Islet of Langerhans (tissue), 1 donor: ENCODE measurements around the gene MERTK.
"Not testable (repeated sequence)": the region's sequence is repeated elsewhere in the genome, so short reads cannot be mapped to it uniquely, and the experiment has no call there.

Source experiments
- FAIRE-seq: peaks from one replicate; lab custom pipeline; 2011; peaks lifted over from hg19 to GRCh38; lab: Jason Lieb, UNC

Gene MERTK

DNA sequence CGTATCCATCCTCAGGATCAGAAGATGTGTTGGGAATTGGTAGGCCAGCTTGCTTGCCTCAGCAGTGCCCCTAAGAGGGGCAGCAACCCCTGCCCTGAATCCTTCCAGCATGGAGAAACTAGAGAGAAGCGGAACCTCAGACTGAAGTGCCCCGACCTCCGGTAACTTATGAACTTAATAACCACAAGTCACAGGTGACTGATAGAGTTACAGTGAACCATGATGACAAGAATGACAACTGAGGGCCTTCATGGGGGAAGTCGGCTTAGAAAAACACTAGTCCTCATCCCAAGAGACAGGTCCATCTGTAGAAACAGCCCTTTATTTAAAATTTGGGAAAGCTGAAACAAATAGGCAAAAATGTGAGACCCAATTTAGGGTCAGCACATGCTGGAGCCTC lies 114.1 kb downstream of the MERTK start:
- no peak for FAIRE-seq

DNA sequence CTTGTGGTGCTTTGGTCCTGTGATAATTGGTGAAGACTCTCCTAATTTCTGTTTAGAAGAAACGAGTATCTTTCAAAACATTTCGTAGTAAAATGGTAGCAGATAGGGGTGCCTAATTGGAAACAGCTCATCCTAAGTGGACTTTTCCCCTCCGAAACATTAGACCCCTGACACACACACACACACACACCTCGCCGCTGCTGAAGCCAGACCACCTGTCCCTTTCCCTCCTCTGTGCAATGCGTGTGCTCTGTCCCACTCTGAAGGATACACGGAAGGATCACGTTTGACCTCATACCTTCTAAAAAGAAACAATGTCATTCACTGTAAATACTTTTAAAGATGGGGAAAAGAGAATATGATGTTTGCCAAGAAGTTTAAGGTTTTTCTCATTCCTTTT lies 120.4 kb downstream of the MERTK start:
- no peak for FAIRE-seq

DNA sequence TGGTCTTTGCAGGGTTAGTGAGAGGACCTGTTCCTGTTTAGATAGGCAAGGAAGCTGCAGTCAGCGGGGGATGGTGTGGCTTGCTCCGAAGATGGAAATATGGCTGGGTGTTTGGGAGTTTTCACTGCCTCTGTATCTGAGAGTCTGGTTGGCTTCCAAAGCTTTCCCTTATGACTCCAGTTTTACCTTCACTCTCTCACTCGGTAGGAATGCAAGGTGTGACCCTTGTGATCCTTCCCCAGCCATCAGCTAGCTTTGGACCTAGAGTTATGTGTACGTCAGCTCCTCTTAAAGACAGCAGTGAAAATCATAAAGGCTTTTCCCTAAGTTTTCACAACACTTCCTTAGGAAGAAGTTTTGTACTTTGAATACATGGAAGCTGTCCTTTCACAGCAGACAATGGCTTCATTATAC lies 121.2 kb downstream of the MERTK start:
- FAIRE-seq: no peak

DNA sequence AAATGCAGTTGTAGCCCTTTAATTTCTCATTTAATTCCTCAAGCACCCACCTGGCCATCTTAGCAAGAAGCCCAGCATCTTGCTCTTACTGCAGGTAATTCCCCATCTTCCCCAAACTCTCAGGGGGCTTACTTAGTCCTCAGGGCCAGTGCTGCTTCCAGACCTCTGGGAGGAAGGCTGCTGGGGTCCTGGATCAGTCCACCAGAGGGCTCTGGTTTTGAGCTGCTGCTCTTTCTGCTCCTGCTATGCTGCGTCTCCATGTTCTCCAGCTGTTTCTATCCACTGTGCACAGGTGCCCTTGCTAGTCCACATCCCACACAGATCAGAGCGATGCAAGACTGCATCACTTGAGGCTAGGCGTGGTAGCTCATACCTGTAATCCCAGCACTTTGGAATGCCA lies 122.2 kb downstream of the MERTK start:
- no peak for FAIRE-seq

DNA sequence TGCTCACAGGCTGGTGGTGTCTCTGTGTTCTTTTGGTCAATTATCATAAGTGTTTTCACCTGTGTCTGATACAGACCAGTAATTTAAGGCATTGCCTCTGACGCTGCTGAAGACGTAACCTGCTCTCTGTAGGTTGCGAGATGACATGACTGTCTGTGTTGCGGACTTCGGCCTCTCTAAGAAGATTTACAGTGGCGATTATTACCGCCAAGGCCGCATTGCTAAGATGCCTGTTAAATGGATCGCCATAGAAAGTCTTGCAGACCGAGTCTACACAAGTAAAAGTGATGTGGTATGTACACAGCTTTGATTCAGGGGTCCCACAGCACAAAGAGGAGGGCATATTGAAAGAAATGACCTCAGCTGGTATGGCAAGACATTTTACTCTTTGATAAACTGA lies 122.9 kb downstream of the MERTK start:
- FAIRE-seq: no peak

DNA sequence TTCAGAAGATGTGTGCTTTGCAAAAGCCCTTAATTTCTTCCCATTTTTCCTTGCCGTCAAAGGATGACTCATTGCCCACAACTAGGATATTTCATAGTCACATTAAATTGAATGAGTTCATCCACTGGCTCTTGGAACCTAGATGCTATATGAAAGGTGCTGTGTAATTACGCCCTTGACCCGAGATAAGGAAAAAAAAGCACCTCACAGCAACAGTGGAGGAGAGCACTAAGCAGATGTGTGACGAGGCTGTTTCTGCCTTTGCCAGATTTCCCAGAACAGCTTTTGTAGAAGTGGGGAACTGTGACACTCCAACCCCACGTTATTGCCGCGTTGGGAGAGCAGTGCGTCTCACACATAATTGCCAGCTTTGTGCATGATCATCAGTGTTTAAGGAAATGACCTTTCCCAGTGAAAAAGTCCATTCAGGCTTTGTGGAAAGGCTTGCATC lies 123.4 kb downstream of the MERTK start:
- FAIRE-seq: no peak

DNA sequence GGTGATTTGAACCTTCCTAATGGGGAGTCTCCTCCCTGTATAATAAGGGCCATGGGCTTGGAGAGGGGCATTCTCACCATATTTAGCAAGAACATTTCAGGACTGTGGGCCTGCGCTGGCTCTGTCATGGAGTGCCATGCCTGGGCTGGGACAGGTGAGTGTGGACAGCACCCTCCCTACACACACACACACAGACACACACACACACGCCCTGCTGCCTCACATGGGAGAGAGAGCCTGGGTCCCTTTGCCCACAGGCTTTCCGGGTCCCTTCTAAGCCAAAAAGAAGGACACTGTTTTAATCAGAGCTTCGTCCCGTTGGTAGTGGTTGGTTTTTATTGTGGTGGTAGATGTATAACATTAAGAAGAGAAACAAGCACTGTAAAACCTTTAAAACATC lies 125.3 kb downstream of the MERTK start:
- no peak for FAIRE-seq

DNA sequence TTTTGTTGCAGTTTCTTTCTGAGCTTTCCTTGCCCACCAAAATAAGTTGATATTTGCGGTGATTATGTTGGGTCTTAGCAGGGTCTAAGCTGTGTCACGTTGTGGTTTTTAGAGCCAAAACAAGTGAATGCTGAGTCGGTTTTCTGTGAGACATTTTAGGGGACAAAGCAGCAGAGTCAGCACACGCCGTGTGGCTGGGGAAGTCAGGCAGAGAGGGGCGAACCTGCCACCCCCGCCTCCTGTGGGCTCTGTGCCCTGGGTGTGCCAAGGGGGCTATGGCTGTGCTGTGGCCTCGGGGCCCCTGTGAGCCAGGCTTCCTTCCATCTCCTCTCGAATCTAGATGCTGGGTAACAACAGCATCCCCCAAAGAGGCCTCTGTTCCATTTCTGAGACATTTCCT lies 125.8 kb downstream of the MERTK start:
- no peak for FAIRE-seq

DNA sequence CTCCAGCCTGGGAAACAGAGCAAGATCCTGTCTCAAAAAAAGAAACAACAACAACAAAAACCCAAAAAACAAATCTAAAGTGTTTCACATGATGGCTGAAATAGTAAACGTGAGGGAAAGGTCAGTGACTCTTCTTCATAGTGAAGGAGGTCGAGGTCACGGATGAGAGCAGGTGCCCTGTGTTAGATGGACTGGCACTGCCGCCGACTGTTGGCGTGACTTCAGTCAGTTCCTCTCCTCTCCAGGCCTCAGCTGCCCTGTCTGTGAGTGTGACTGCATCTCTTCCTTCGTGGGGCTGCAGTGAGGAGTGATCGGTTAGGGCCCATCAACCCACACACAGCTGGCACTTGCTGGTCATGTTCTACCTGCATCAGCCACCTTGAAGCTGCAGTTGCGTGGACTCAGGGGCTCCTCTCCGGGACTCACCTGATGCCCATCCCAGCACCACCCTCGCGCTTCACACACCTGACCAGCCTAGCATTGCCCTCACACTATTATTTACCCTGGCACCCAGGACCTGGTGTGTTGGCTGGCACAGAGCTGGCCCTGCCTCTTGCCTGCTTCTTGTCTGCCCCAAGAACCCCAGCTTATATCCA lies 126.6 kb downstream of the MERTK start:
- no peak for FAIRE-seq

DNA sequence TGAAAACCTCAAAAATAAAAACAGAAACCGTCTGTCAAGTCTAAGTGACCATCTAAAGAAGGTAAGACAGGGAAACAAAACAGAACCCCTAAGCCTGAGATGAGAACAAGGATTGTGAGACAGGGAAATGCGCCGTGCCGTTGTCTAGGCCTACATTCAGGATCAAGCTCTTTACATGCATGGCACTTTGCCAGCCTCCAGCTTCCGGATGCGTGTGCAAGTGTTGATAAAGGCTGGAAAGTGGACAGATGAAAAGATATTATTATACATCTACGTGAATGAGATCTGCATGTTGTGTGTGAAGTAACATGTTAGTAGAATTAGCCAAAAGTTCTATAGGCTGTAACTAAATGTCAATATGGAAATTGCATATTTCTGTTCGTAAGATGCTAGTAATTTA lies 128.1 kb downstream of the MERTK start:
- FAIRE-seq: no peak

DNA sequence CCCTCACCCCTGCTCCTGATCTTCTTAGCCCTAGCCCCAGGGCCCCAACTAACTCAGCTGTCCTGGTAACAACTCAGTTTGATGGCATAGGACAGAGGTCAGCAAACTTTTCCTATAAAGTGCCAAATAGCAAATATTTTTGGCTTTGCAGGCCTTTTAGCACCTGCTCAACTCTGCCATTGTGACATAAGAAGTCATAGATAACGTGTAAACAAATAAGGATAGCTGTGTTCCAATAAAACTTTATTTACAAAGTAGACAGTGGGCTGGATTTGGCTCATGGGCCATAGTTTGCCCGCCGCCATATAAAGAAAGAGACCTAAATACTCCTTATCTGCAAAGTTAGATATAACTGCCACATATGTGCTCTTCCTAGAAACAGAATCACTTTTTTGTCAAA lies 129.4 kb downstream of the MERTK start:
- no peak for FAIRE-seq

DNA sequence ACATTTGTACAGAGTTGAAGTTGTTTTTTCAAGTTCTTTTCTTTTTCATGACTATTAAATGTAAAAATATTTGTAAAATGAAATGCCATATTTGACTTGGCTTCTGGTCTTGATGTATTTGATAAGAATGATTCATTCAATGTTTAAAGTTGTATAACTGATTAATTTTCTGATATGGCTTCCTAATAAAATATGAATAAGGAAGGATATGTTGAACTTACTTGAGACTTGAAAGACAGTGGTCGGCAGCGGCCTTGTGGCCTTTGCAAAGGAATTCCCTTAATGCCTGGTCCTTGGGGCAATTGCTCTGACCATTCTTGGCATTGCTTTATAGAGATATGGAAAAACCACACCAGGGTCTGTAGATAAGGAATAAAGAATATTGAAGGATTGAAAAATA lies 130.8 kb downstream of the MERTK start:
- no peak for FAIRE-seq

DNA sequence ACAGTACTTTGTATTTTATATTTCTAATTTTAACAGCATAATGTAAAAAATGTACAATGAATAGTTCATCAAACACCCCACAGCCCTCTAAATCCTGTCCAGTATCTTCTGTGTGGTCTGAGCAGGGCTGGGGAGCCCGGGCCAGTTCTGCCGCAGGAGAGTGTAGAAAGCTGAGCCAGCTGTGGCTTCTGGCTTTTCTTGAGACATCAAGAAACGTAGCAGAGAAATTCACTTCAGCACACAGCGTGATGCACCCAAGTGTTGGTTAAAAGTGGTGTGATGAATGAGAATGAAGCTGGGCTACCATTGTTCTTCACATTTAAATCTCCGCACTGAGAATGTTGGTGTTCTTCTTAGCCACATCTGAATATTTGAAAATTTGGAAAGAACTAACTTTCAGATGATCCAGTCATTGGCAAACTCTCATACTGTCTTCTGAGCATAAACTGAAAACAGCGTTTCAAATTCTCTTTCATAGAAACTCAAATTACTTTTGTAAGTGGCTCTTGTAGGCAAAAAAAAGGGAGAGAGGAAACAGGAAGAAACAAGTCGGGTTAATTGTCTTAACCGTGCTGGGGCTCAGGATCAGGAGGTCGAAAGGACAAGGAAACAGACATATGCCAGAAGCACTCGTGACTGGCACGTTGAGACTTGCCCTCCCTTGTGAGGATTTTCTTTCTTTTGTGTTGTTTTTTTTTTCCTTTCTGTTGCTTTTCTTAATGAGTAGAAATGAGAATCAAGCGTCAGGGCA lies 133.2 kb downstream of the MERTK start:
- no peak for FAIRE-seq

DNA sequence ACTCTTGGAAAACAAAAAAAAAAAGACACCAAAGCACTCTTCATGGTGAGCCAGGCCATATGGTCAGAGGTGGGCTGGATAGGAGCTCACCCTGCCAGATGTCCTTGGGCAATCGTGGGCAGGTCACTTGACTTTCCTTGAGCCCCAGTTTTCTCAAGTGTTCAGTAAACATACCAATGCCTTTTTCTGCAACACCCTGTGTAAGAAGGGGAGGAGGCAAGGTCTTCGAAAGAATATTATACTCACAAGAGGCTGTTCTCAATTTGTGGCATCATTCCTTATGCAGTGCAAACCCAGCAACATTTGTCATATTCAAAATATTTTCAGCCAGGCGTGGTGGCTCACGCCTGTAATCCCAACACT lies 133.8 kb downstream of the MERTK start:
- no peak for FAIRE-seq

DNA sequence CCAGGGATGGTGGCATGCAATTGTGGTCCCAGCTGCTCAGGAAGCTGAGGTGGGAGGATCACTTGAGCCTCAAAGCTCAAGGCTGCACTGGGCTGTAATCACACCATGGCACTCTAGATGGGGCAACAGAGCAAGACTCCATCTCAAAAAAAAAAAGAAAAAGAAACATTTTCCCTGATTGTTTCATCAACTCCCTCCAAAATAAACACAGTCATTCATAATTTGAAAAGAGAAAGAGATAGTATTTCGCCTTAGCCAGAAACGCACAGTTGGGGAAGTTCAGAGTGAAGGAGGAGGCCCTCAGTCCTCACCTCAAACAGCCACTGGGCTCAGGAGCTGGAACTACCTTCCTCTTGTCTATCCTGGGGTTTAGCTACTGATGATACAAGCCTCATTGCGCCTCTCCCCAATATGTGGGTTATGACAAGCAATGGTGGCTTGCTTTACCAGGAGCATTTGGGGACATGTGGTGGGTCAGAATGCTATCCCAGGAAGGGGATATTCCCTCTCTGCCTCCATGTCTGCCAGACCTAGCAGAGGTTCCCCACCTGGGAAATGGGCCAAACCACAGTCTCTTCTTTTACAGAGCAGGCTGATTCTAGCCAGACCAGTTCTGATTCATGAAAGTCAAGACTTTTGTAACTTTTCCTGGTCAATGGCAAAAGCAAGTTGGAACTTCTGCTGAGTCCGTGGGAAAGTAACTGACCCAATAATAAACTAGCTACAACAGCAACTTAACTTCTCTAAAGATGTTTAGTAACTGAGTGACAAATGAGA lies 134.5 kb downstream of the MERTK start:
- no peak for FAIRE-seq

DNA sequence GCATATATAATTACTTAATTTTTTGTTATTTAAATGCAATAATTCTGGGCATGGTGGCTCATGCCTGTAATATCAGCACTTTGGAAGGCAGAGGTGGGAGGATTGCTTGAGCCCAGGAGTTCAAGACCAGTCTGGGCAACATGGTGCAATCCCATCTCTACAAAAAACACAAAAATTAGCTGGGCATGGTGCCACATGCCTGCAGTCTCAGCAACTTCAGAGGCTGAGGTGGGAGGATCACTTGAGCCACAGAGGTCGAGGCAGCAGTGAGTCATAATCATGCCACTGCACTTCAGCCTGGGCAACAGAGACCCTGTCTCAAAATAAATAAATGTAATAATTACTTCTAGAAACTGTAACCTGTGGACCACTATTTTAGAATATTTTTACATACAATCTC lies 135.2 kb downstream of the MERTK start:
- FAIRE-seq: no peak

DNA sequence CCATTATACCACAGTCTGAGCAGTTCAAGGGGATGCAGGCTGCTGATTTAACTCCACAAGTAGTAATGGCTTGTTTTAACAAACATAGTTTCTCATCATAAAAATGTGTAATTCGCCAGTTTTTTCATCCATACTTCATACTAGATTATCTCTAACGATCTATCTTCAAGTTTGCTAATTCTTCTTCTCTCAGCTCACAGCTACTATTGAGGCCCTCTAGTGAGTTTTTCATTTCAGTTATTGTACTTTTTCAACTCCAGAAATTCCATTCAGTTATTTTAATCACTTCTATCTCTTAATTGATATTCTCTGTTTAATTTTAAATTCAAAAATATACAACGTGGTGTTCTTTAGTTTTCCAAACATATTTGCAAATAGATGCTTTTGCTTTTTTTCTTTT lies 136.5 kb downstream of the MERTK start:
- no peak for FAIRE-seq

DNA sequence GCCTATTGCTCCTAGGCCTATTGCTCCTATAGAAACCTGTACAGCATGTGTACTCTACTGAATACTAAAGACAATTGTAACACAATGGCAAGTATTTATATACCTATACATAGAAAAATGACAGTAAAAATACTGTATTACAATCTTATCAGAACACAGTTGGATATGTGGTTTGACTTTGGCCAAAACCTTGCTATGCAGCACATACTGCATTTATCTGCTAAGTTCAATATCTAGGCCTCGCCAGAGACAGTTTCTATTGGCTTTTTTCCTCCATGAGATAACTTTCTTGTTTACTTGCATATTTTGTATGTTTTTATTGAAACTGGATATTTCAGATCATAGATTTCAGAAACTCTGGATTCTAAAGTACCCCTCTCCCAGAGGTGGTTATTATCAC lies 137.4 kb downstream of the MERTK start:
- no peak for FAIRE-seq

DNA sequence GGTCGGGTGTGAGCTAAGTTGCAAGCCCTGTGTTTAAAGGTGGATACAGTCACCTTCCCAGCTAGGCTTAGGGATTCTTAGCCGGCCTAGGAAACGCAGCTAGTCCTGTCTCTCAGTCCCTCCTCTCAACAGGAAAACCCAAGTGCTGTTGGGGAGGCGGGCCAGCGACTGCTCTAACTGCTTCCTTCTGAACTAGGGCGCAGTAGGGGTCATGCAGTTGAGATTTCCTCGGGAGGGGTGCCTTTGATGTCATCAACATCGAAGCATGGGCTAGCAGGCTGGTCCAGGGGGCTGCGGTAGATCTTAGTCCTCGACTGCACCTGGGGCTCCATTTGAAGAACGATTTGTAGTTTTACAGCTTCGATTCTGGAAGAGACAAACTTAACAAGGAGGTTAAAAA lies 141.1 kb downstream of the MERTK start:
- FAIRE-seq: not testable (repeated sequence)

DNA sequence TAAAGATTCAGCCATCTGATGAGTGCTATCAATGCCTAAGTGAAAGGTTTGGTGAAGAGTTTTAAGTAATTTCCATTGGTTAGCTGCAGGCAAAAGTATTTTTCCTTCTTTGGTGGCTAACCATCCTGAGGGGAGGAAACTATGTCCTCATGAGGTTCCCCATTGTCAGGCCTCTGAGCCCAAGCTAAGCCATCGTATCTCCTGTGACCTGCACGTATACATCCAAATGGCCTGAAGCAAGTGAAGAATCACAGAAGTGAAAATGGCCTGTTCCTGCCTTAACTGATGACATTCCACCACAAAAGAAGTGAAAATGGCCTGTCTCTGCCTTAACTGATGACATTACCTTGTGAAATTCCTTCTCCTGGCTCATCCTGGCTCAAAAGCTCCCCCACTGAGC lies 141.7 kb downstream of the MERTK start:
- FAIRE-seq: not testable (repeated sequence)

DNA sequence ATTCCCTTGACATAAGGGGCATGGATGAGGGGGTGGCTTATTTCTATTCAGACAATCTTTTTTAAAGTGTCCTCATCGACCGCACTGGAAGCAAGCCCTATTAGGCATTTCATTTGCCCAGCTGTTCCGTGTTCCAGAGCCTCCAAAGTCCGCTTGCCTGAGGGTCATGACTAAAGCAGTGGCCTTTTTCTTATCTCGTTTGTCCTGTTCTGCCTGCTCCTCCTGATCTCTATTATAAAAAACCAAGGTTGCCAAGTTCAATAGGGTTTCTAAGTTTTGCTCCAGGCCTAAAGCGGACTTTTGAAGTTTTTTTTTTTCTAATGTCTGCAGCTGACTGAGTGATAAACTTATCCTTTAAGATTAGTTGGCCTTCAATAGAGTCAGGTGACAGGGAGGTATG lies 143.1 kb downstream of the MERTK start:
- not testable (repeated sequence) for FAIRE-seq

DNA sequence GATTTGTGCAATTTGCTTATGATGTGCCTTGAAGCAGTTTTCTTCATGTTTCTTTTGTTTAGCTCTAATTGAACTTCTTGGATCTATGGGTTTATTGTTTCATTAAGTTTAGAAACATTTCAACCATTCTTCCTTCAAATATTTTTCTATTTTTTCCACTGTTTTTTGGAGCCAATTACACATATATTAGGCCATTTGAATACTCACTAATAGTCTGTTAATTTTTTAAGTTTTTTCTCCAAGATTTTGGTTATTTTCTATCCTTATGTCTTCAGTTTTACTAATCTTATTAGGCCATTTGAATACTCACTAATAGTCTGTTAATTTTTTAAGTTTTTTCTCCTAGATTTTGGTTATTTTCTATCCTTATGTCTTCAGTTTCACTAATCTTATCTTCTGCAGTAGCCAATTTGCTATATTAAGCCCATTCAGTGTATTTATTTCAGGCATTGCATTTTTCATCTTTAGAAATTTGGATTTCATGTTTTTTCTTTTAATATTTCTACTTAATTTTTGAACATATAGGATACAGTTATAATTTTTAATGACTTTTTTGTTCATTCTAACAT lies 147.1 kb downstream of the MERTK start:
- FAIRE-seq: peak; percentile 17

DNA sequence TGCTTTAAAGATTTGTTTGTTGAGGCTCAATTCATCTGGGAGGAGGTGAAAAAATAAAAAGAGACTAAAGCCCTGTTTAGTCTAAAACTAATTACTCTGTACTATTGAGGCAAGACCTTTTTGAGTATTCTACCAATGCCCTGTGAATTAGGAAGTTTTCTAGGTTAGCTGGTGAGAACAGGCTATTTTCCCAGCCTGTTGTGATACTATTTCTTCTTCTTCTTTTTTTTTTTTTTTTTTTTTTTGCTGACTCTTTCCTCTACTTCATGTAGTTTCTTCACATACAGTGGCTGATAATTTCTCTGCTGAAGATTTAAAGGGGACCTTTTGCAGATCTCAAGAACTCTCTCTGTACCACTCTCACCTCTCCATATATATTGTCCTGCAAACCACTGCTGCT lies 147.8 kb downstream of the MERTK start:
- FAIRE-seq: no peak
